K562 (cell line): ENCODE results near the gene ZBP1. TPM values are rescaled to one million over a fixed set of nuclear protein-coding genes. Genes with fewer than 3 reads are reported as not detected.

Source experiments
- ATAC-seq: fragments of 200-7000 bp; cut with Tn5 transposase; 3 replicates; pipeline ENCODE4 v1.9.1; 2020; ENCODE audit warnings: moderate library complexity
- BruUV-seq: library from RNA; stranded (reverse); fragments of 400-500 nt; replicated peaks from 2 replicates; lab custom pipeline; 2021; lab: Mats Ljungman, UMichigan
- CTCF ChIA-PET: fragments of 300-600 bp; formaldehyde crosslinking; extraction: SDS; loops from one replicate; lab custom pipeline; 2021; ENCODE audit warnings: low intra/inter-chr PET ratio; lab: Yijun Ruan, JAX
- POLR2A ChIA-PET: fragments of 300-600, 350-650 bp; sonication (Branson Sonifier 250); formaldehyde crosslinking; extraction: SDS; loops from one replicate; lab custom pipeline; 2021; ENCODE audit warnings: antibody characterized with exemption, inconsistent platforms; lab: Yijun Ruan, JAX
- DNase-seq, 4 experiments: peaks; one replicate each; pipeline versions ENCODE4 v3.0.0 to v3.0.0-alpha.2; 2011 to 2018; ENCODE audit warnings: low spot score in 3 of 4, mixed read lengths in 3 of 4; ENCODE audit errors: extremely low read depth in 1 of 4
- FAIRE-seq: peaks from 2 replicates; lab custom pipeline; 2011; peaks lifted over from hg19 to GRCh38; lab: Jason Lieb, UNC
- H2AFZ ChIP-seq: 2 replicates; pipeline ENCODE4 v1.6.0; 2011; ENCODE audit warnings: low read depth, low read length, control low read depth, inconsistent platforms
- H3K27ac ChIP-seq: fragments of 200-600 bp; 3 replicates; pipeline ENCODE4 v1.8.0; 2011; ENCODE audit warnings: low read depth, mild to moderate bottlenecking, control low read depth, inconsistent platforms, low read length, moderate library complexity, mixed read lengths; ENCODE audit errors: extremely low read depth
- H3K27me3 ChIP-seq, 2 experiments: fragments of 300-600 bp in 1 of 2; 2 replicates in 1 of 2; 3 replicates in 1 of 2; pipeline versions ENCODE4 v1.6.0 to v1.8.0; 2011; ENCODE audit warnings: inconsistent platforms in 2 of 2, low read length in 2 of 2, mild to moderate bottlenecking in 1 of 2, mixed read lengths in 1 of 2, moderate library complexity in 1 of 2; ENCODE audit not compliant: control insufficient read depth in 2 of 2, insufficient read depth in 2 of 2
- H3K36me3 ChIP-seq: fragments of 300-600 bp; 3 replicates; pipeline ENCODE4 v1.8.0; 2011; ENCODE audit warnings: mild to moderate bottlenecking, low read length, inconsistent platforms; ENCODE audit not compliant: control insufficient read depth, insufficient read depth
- H3K4me1 ChIP-seq, 2 experiments: fragments of 200-600 bp in 1 of 2; replicated peaks in 1 of 2; 2 replicates in 1 of 2; 3 replicates in 1 of 2; pipeline versions ENCODE4 v1.5.1 to v1.8.0; 2011; ENCODE audit warnings: inconsistent platforms in 2 of 2, low read length in 2 of 2, mild to moderate bottlenecking in 1 of 2, mixed read lengths in 1 of 2, moderate library complexity in 1 of 2; ENCODE audit not compliant: control insufficient read depth in 2 of 2, insufficient read depth in 2 of 2
- H3K4me2 ChIP-seq: 2 replicates; pipeline ENCODE4 v1.6.1; 2011; ENCODE audit warnings: low read length, control low read depth, inconsistent platforms, mixed read lengths; ENCODE audit not compliant: insufficient read depth
- H3K4me3 ChIP-seq: fragments of 200-600 bp; sonication (generic), shearing (Covaris generic); 2 replicates; pipeline ENCODE4 v1.5.1; 2016; ENCODE audit warnings: control low read depth, inconsistent platforms
- H3K79me2 ChIP-seq: fragments of 200-600 bp; 3 replicates; pipeline ENCODE4 v1.8.0; 2011; ENCODE audit warnings: low read length, inconsistent platforms; ENCODE audit not compliant: control insufficient read depth, insufficient read depth
- H3K9ac ChIP-seq, 2 experiments: 2 replicates each; pipeline versions ENCODE4 v1.6.0 to v1.6.1; 2011; ENCODE audit warnings: low read depth in 2 of 2, low read length in 2 of 2, control low read depth in 1 of 2, inconsistent platforms in 1 of 2, mild to moderate bottlenecking in 1 of 2, mixed read lengths in 1 of 2; ENCODE audit not compliant: insufficient read depth in 1 of 2
- H3K9me1 ChIP-seq: one replicate; pipeline ENCODE4 v1.6.0; 2011; ENCODE audit warnings: inconsistent platforms, mild to moderate bottlenecking, low read length, moderate library complexity; ENCODE audit not compliant: control insufficient read depth, insufficient read depth
- H3K9me3 ChIP-seq: replicated peaks from 2 replicates; pipeline ENCODE4 v1.5.1; 2011; ENCODE audit warnings: low read depth, low read length, inconsistent platforms; ENCODE audit not compliant: control insufficient read depth, insufficient read depth
- H4K20me1 ChIP-seq: replicated peaks from 2 replicates; pipeline ENCODE4 v1.6.1; 2011; ENCODE audit warnings: low read length, inconsistent platforms, mixed read lengths; ENCODE audit not compliant: control insufficient read depth, insufficient read depth
- CHD4 ChIP-seq: fragments of 200-600 bp; sonication (generic); IDR thresholded peaks from 3 replicates; pipeline ENCODE4 v1.6.1; 2012; ENCODE audit warnings: low read depth, mild to moderate bottlenecking, mixed read lengths, low read length, inconsistent platforms; ENCODE audit not compliant: insufficient read depth, insufficient replicate concordance, poor library complexity, severe bottlenecking
- DMBX1 ChIP-seq: fragments of 250-450 bp; sonication (Bioruptor Pico); IDR thresholded peaks from 2 replicates; pipeline ENCODE4 v1.8.0; 2022; ENCODE audit warnings: inconsistent platforms, mild to moderate bottlenecking, moderate library complexity, borderline replicate concordance
- EGR1 ChIP-seq: fragments of 450-650 bp; conservative IDR thresholded peaks from 2 replicates; pipeline ENCODE4 v1.6.1; 2017; ENCODE audit warnings: mild to moderate bottlenecking
- NR4A1 ChIP-seq, 2 experiments: fragments of 250-450 bp in 1 of 2; fragments of 450-650 bp in 1 of 2; sonication (Bioruptor Pico) in 1 of 2; IDR thresholded peaks; 2 replicates each; pipeline versions ENCODE4 v1.4.0 to v1.6.1; 2016 to 2020; ENCODE audit warnings: mild to moderate bottlenecking in 2 of 2, missing compliant biosample characterization in 1 of 2, missing genetic modification characterization in 1 of 2, moderate library complexity in 1 of 2
- PBX2 ChIP-seq, 2 experiments: IDR thresholded peaks in 1 of 2; conservative IDR thresholded peaks in 1 of 2; 2 replicates each; pipeline ENCODE4 v1.6.1; 2016; ENCODE audit warnings: low read depth in 2 of 2, mild to moderate bottlenecking in 1 of 2, missing compliant biosample characterization in 1 of 2, missing genetic modification characterization in 1 of 2, moderate library complexity in 1 of 2
- RBM25 ChIP-seq: fragments of 200-400 bp; formaldehyde crosslinking; IDR thresholded peaks from 2 replicates; pipeline ENCODE4 v1.6.1; 2018; ENCODE audit warnings: low read length, low read depth, moderate library complexity; ENCODE audit not compliant: severe bottlenecking
- RCOR1 ChIP-seq, 2 experiments: IDR thresholded peaks; 2 replicates each; pipeline ENCODE4 v1.6.1; 2012; ENCODE audit warnings: low read depth in 2 of 2, low read length in 2 of 2, borderline replicate concordance in 1 of 2, improper control_type of control experiment in 1 of 2
- SIRT6 ChIP-seq: IDR thresholded peaks from one replicate; pipeline ENCODE4 v1.6.1; 2012; ENCODE audit warnings: low read depth, mild to moderate bottlenecking, control low read depth, inconsistent platforms, low read length, moderate library complexity
- SLC30A9 ChIP-seq: fragments of 250-450 bp; sonication (Bioruptor Pico); IDR thresholded peaks from 2 replicates; pipeline ENCODE4 v1.8.0; 2022; ENCODE audit warnings: mild to moderate bottlenecking, moderate library complexity
- ZNF316 ChIP-seq: fragments of 450-650 bp; IDR thresholded peaks from 2 replicates; pipeline ENCODE4 v1.6.1; 2016
- ZNF445 ChIP-seq: fragments of 250-450 bp; sonication (Bioruptor Pico); IDR thresholded peaks from 2 replicates; pipeline ENCODE4 v1.4.0; 2020; ENCODE audit warnings: low read depth, mild to moderate bottlenecking, moderate library complexity
- WGBS: fragments of 100-300 bp; shearing (Covaris generic); methylation state at CpG from one replicate; pipeline ENCODE4 v1.1.6; 2016; ENCODE audit warnings: low coverage, mixed read lengths; ENCODE audit not compliant: insufficient coverage; ENCODE audit errors: missing lambda C conversion rate; 5-methylcytosine and 5-hydroxymethylcytosine counted together
- in situ Hi-C: fragments of 300-500 bp; cut with MboI; formaldehyde crosslinking; loops from 4 replicates; pipeline ENCODE4 v1.15.0; 2018; ENCODE audit warnings: inconsistent platforms, mixed read lengths
- intact Hi-C: fragments of 100-400 bp; cut with micrococcal nuclease; formaldehyde crosslinking; loops from 2 replicates; pipeline ENCODE4 v1.14.2; 2022
- polyA plus RNA-seq, 8 experiments: library from polyadenylated mRNA; depleted of rRNA in 4 of 8; stranded (reverse) in 5 of 8; unstranded in 3 of 8; fragments of >200 nt; fragmentation: Nextera tagmentation in 2 of 8; fragmentation: Illumina TruSeq in 1 of 8; extraction: Ambion mirVana in 2 of 8; extraction: Trizol in 1 of 8; gene quantifications; 2 replicates each; pipeline versions ENCODE4 v1.2.1 to v1.2.3, GENCODE V29; 2011 to 2014; ENCODE audit warnings: inconsistent platforms in 1 of 8, missing spikeins in 1 of 8
- total RNA-seq, 7 experiments: library from RNA; depleted of rRNA in 6 of 7; stranded (reverse); fragments of >200 nt in 6 of 7; fragmentation: Illumina TruSeq in 2 of 7; extraction: Trizol in 2 of 7; gene quantifications; 2 replicates each; pipeline versions ENCODE4 v1.2.1 to v1.2.3, GENCODE V29; 2011 to 2021; ENCODE audit warnings: low replicate concordance in 1 of 7

ZBP1 gene
- total and polyA plus RNA-seq, 9 of the 15 experiments (the other 6 are each of a cell fraction or from before 2014, with no cell fraction given) = not detected

DNA sequence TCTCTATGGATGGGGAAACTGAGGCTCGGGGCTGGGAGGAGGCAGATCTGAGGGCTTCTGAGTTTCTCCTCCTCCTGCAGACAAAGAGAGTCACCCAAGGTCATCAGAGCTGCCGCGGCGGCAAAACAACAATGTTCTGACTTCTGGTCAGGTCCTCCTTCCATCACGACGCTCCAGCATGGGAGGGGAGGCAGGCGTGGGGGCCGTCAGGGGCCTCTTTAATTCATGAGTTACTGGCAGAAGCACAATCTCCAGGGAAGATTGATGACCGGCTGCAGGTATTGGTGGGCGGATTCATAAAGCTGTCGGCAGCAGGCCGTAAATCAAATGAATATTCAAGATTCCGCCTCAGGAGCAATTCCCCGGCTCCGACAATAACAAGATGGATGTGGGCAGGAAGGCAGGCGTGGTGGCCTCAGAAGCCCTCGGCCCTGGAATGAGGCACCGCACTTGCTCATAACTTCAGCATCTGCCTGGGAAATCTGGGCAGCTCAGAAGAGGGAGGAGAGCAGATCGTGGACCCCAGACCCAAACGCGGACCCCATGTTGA lies 40.3 kb downstream of the ZBP1 start (continued):
- TF ChIP-seq PBX2 (CRISPR knock-in tag; IDR thresholded peaks at IDR 0.05; ENCODE audit: low read depth) (no peak), PBX2 (tag; conservative IDR thresholded peaks at IDR 0.05; ENCODE audit: low read depth) (peak; percentile 98), ZNF445 (CRISPR knock-in tag) (no peak), RCOR1 (IDR thresholded peaks at IDR 0.05; ENCODE audit: borderline replicate concordance in 1 of 2, low read depth in 2 of 2, low read length in 2 of 2) (0 out of 4 replicates have a peak, but pooled peaks of 1 of the 2 experiments have one; percentile 23), SLC30A9 (CRISPR knock-in tag) (no peak), EGR1 (peak; percentile 39)

DNA sequence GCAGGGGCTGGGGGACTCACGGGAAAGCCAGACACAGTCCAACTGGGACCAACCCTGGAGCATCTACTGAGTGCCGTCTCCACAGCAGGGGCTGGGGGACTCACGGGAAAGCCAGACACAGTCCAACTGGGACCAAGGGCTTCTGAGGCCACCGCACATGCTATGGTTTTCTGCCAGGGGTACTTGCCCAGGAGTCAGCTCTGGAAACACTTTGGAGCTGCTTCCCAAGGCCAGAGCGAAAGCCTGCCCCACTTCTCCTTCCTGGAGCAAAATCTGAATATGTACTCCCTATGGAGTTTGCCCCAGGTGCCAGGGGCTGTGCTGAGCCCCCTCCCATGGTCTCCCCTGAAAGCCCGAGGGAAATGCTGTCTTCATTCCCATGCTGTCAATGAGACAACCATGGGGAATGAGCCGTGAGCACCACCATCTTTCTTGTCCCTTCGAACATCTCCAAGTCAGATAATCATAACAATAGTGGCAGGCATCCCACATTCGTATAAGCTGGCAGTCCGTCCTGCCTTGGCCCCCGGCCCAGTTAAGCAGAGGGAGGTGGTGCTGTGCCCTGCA lies 40.8 kb downstream of the ZBP1 start:
- no peak for TF ChIP-seq ZNF316
- no peak for TF ChIP-seq EGR1
- TF ChIP-seq CHD4 = no peak
- TF ChIP-seq SIRT6 = no peak
- no peak for TF ChIP-seq RBM25
- no peak for TF ChIP-seq NR4A1 (CRISPR knock-in tag; IDR thresholded peaks at IDR 0.05)
- peak; percentile 79 for TF ChIP-seq NR4A1 (tag; IDR thresholded peaks at IDR 0.05)
- TF ChIP-seq DMBX1 (CRISPR knock-in tag) = no peak
- TF ChIP-seq, all 486 proteins: peak for 1
- no peaks in the 10 kb centered on the region for H3K79me2 ChIP-seq
- CTCF ChIA-PET = no interaction called here
- no peaks in the 10 kb centered on the region for H3K9me3 ChIP-seq
- POLR2A ChIA-PET = no interaction called here
- H3K36me3 ChIP-seq = no peaks in the 10 kb centered on the region
- 15% methylated on average over 11 of the region's 11 CpGs for WGBS
- peak overlapping the region; percentile 41; the same call in 1 of the 2 replicates for H2AFZ ChIP-seq
- no peaks in the 10 kb centered on the region for H3K9me1 ChIP-seq
- peaks cover 23 to 64% of the 10 kb centered on the region in 2 experiments; a peak in 4 of 5 replicates for H3K27me3 ChIP-seq
- H3K9ac ChIP-seq = no peak overlapping the region; a peak in 1 of 4 replicates
- ATAC-seq (no peak; the same call in 2 of the 3 replicates), DNase-seq (no peak), FAIRE-seq (peak; percentile 62)
- H4K20me1 ChIP-seq = no peaks in the 10 kb centered on the region
- intact Hi-C loops (no loop called here), in situ Hi-C loops (no loop called here)
- no peak overlapping the region for H3K4me3 ChIP-seq
- no peak overlapping the region for H3K27ac ChIP-seq
- no TSS peak for BruUV-seq
- peak overlapping the region; percentile 52; the same call in 1 of the 2 replicates for H3K4me2 ChIP-seq
- peaks cover 32 to 49% of the 10 kb centered on the region in 2 experiments for H3K4me1 ChIP-seq
